Testis (tissue), 3 donors: Measurements from ENCODE around the gene TTLL11. TPM values are rescaled to one million over a fixed set of nuclear protein-coding genes. Genes with fewer than 3 reads are reported as not detected.

Experiments
- DNase-seq: peaks from one replicate; pipeline ENCODE4 v3.0.0-alpha.2; 2019
- H3K27ac ChIP-seq, 2 donors: fragments of 200-600 bp; sonication (generic); one replicate each; pipeline ENCODE4 v1.5.1; 2019
- H3K27me3 ChIP-seq: fragments of 200-600 bp; sonication (generic); one replicate; pipeline ENCODE4 v1.5.1; 2019
- H3K36me3 ChIP-seq: fragments of 200-600 bp; sonication (generic); one replicate; pipeline ENCODE4 v1.5.1; 2017; ENCODE audit warnings: low read depth; ENCODE audit errors: missing control alignments
- H3K4me1 ChIP-seq: fragments of 200-600 bp; sonication (generic); one replicate; pipeline ENCODE4 v1.5.1; 2019
- H3K4me3 ChIP-seq, 2 donors: fragments of 200-600 bp; sonication (generic); one replicate each; pipeline ENCODE4 v1.5.1; 2017 to 2019
- H3K9me3 ChIP-seq: fragments of 200-600 bp; sonication (generic); one replicate; pipeline ENCODE4 v1.5.1; 2017
- POLR2A ChIP-seq: fragments of 450-650 bp; IDR thresholded peaks from one replicate; pipeline ENCODE4 v1.6.1; 2017; ENCODE audit warnings: antibody characterized with exemption, mild to moderate bottlenecking, moderate library complexity
- WGBS, 2 donors: methylation state at CpG; one replicate each; pipeline ENCODE4 v1.1.5; 2018; 5-methylcytosine and 5-hydroxymethylcytosine counted together
- intact Hi-C: fragments of 100-400 bp; cut with DNase I; formaldehyde crosslinking; loops from one replicate; pipeline ENCODE4 v1.15.1; 2023; ENCODE audit warnings: low total_unique reads
- polyA plus RNA-seq: library from polyadenylated mRNA; stranded (reverse); fragments of 350-450 nt; fragmentation: Illumina TruSeq; extraction: RNeasy Lipid Tissue Mini Kit (QIAGEN cat#74804); gene quantifications from one replicate; pipeline ENCODE4 v1.2.3, GENCODE V29; 2014; ENCODE audit warnings: low read depth, low replicate concordance; ENCODE audit not compliant: insufficient read depth
- total RNA-seq, 2 donors: library from RNA; depleted of rRNA; stranded (reverse); fragments of >200 nt; gene quantifications; one replicate each; pipeline ENCODE4 v1.2.3, GENCODE V29; 2016
- TF ChIP-seq, protein P1 (sequence below), 3 experiments: fragments of 450-650 bp in 2 of 3; fragments of 200-600 bp in 1 of 3; sonication (generic) in 1 of 3; IDR thresholded peaks; one replicate each; pipeline ENCODE4 v1.5.1; 2016 to 2019; ENCODE audit warnings: antibody characterized with exemption in 3 of 3, mild to moderate bottlenecking in 2 of 3, moderate library complexity in 1 of 3

TTLL11 gene
- total and polyA plus RNA-seq, 3 donors from 2014 or later: 17.8 to 36.5 (median 19.8) TPM

GRCh38 chr9:121914604-121915303, 178.4 kb downstream of the TTLL11 start:
- TF ChIP-seq POLR2A: no peak
- TF ChIP-seq, protein P1, sequence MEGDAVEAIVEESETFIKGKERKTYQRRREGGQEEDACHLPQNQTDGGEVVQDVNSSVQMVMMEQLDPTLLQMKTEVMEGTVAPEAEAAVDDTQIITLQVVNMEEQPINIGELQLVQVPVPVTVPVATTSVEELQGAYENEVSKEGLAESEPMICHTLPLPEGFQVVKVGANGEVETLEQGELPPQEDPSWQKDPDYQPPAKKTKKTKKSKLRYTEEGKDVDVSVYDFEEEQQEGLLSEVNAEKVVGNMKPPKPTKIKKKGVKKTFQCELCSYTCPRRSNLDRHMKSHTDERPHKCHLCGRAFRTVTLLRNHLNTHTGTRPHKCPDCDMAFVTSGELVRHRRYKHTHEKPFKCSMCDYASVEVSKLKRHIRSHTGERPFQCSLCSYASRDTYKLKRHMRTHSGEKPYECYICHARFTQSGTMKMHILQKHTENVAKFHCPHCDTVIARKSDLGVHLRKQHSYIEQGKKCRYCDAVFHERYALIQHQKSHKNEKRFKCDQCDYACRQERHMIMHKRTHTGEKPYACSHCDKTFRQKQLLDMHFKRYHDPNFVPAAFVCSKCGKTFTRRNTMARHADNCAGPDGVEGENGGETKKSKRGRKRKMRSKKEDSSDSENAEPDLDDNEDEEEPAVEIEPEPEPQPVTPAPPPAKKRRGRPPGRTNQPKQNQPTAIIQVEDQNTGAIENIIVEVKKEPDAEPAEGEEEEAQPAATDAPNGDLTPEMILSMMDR (IDR thresholded peaks at IDR 0.05): no peak
- no peaks in the 10 kb centered on the region for H3K9me3 ChIP-seq
- no peak overlapping the region for H3K27ac ChIP-seq
- intact Hi-C loops: no loop called here
- H3K4me3 ChIP-seq: no peak overlapping the region
- WGBS, 2 donors: 96 to 97% methylated on average over 8 to 10 of the region's 10 CpGs
- H3K27me3 ChIP-seq: no peaks in the 10 kb centered on the region
- H3K36me3 ChIP-seq: no peaks in the 10 kb centered on the region
- no peaks in the 10 kb centered on the region for H3K4me1 ChIP-seq
- DNase-seq: no peak

DNA sequence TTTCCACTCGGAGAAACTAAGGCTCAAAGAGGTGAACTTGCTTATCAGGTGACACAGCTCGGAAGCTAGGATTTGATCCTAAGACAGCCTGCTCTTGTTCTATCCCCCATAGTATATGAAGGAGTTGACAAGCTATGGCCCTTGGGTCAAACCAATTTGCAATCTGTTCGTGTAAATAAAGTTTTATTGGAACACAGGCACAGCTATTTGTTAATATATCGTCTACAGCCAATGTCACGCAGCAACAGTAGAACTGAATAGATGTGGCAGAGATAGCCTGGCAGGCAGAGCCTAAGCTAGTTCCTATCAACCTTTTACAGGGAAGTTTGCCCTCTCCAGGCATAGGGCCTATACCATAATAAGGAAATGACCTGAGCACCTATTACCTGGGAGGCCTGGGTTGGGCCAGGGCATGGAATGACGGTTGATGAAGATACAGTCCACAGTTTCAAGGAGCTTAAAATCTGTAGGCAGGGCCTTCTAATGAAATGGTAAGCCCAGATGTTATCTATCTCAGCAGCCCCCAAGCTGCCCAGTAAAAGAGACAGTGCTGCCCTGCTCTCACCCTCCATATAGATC, 179.0 kb downstream of the TTLL11 start:
- 94 to 95% methylated on average over 6 of the region's 6 CpGs for WGBS, 2 donors
- Histone ChIP-seq H3K27me3 (no peaks in the 10 kb centered on the region), H3K4me3 (no peak overlapping the region), H3K27ac (no peak overlapping the region), H3K36me3 (no peaks in the 10 kb centered on the region), H3K4me1 (no peaks in the 10 kb centered on the region), H3K9me3 (no peaks in the 10 kb centered on the region)
- TF ChIP-seq, protein P1 (IDR thresholded peaks at IDR 0.05): no peak
- no peak for TF ChIP-seq POLR2A
- intact Hi-C loops: no loop called here
- no peak for DNase-seq

DNA sequence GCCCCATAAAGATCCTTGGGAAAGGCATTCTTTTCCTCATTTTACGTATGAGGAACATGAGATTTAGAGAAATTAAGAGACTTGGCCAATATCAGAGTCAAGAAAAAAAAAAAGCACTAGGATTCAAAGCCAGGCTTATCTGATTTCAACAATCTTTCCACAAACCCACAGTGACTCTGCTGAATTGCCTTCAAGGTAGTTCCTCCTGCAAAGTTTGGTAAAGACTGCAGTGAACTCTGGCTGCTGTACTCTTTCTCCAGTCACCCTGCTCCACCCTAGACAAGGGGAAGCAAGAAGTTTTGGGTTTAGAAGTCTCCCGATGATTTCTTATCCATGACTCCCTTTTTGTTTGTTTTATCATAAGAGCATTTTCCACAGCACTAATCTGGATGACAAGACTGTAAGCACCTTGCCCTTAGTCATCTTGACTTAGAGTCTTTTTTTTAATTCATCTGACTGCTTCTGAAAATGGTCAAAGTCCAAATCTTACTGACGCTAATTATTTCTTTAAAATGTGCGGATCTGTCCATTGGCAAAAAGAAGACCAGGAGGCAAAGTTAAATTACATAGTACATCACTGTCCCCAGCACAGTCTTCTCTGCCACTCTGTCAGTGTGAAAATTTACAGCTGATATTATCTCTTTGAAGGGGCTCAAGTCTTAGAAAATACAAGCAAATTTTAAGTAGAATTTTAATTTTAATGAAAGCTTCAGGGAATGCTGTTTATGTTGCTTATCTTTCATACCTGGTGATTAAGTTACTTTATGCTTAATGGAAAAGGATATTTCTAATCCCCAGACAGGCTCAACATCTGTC, 180.1 kb downstream of the TTLL11 start:
- Histone ChIP-seq H3K4me1 (no peaks in the 10 kb centered on the region), H3K4me3 (no peak overlapping the region), H3K27me3 (no peaks in the 10 kb centered on the region), H3K27ac (no peak overlapping the region), H3K9me3 (no peaks in the 10 kb centered on the region), H3K36me3 (no peaks in the 10 kb centered on the region)
- TF ChIP-seq, protein P1 (IDR thresholded peaks at IDR 0.05): no peak
- TF ChIP-seq POLR2A: no peak
- no peak for DNase-seq
- intact Hi-C loops: no loop called here
- WGBS, 2 donors: 86 to 91% methylated on average over 4 of the region's 4 CpGs

- intact Hi-C loops: no loop called here
- Histone ChIP-seq H3K36me3 (no peaks in the 10 kb centered on the region), H3K27ac (no peak overlapping the region), H3K27me3 (no peaks in the 10 kb centered on the region), H3K4me3 (no peak overlapping the region), H3K9me3 (no peaks in the 10 kb centered on the region), H3K4me1 (no peaks in the 10 kb centered on the region)
- 65 to 75% methylated on average over 4 of the region's 4 CpGs for WGBS, 2 donors
- TF ChIP-seq POLR2A: no peak
- TF ChIP-seq, protein P1 (IDR thresholded peaks at IDR 0.05): no peak
- DNase-seq: no peak
These were observed 182.5 kb downstream of the TTLL11 start for GRCh38 chr9:121910491-121911040.
